Measurements from ENCODE around the gene ZNF423.

- TF ChIP-seq CTCF (IDR thresholded peaks at IDR 0.05) (no peak), POLR2A (IDR thresholded peaks at IDR 0.05) (no peak)
These were observed 360.9 kb downstream of the ZNF423 start for GRCh38 chr16:49494891-49495566.

All from Peyer's patch (tissue), 4 donors.